Activated T-helper 1 cell treated with Interleukin-2 at 50 U/mL for 16 hours (primary cell): ENCODE data around the gene NOD2.

Experiments
- DNase-seq: peaks from one replicate; pipeline ENCODE4 v3.0.0-alpha.2; 2020; ENCODE audit warnings: low read depth

Gene NOD2

GRCh38 chr16:50717494-50717893 lies 24.1 kb downstream of the NOD2 start:
- no peak for DNase-seq

- DNase-seq = no peak
These were observed 24.8 kb downstream of the NOD2 start for GRCh38 chr16:50718061-50718760.

- no peak for DNase-seq
These were observed 25.5 kb downstream of the NOD2 start for GRCh38 chr16:50718761-50719400.

DNA sequence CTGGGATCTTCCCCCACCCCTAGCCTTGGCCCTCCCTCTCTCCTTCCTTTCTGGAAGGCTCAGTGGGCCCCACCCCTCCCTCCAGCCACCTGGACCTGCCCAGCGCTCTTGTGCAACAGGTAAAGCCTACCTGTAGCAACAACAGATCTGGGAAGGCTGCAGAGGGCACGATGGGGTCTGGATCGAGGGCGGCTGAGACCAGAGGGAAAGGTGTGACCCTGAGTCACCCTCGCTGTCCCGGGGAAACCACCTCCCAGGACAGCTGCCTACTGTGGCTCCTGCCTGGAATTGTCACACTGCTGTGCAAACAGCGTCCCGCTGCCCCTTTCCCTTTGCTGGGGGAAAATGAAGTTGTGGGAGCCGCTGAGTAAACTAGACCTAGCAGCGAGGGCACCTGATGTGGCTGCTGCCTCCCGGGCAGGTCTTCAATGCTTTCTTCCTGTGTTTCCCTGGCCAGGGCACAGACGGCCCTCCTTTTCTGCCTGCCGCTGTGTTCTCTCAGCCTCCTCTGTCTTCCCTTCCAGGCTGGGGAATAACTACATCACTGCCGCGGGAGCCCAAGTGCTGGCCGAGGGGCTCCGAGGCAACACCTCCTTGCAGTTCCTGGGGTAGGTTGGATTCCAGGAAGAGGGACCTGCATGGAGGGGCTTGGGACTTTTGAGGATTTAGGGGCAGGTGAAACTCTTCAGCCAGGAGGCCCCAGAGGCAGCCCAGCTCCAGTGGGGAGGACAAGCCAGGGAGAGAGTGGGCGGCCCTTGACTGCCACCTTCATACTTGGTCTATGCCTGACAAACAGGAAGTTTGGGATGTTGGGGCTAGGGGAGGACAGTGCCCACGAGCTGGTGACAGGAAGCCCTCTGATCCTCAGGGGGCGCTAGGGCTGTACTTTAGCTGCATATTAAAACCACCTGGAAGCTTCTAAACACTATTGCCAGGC lies 26.3 kb downstream of the NOD2 start:
- no peak for DNase-seq

- DNase-seq = no peak
These were observed 28.4 kb downstream of the NOD2 start for GRCh38 chr16:50721549-50722404.

GRCh38 chr16:50722405-50722737 lies 29.0 kb downstream of the NOD2 start:
- no peak for DNase-seq

GRCh38 chr16:50722960-50723359 lies 29.6 kb downstream of the NOD2 start:
- DNase-seq = no peak

GRCh38 chr16:50724306-50724705 lies 30.9 kb downstream of the NOD2 start:
- DNase-seq = no peak

GRCh38 chr16:50731130-50731988 lies 38.0 kb downstream of the NOD2 start:
- no peak for DNase-seq

GRCh38 chr16:50731989-50732832 lies 38.8 kb downstream of the NOD2 start:
- DNase-seq = no peak

DNA sequence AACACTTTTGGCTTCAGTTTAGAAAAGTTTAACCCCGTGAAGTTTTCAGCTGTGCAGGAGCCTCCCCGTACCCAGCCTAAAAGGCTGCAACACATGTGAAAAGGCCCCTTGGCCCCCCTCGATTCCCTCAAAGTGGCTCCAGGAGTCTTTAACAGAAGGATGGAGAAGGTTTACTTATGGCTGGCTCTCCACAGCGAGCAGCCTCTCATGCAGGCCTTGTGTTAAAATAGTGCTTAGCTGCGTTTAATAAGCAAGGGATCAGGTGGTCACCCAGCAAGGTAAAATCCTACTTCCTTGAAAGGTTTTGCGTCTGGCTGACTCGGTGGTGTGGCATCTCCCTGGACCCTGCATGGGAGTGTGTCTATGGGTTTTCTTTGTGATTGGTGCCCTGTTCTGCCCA lies 40.1 kb downstream of the NOD2 start:
- no peak for DNase-seq

GRCh38 chr16:50735629-50736122 lies 42.3 kb downstream of the NOD2 start:
- DNase-seq = no peak

GRCh38 chr16:50736448-50736847 lies 43.0 kb downstream of the NOD2 start:
- no peak for DNase-seq

DNA sequence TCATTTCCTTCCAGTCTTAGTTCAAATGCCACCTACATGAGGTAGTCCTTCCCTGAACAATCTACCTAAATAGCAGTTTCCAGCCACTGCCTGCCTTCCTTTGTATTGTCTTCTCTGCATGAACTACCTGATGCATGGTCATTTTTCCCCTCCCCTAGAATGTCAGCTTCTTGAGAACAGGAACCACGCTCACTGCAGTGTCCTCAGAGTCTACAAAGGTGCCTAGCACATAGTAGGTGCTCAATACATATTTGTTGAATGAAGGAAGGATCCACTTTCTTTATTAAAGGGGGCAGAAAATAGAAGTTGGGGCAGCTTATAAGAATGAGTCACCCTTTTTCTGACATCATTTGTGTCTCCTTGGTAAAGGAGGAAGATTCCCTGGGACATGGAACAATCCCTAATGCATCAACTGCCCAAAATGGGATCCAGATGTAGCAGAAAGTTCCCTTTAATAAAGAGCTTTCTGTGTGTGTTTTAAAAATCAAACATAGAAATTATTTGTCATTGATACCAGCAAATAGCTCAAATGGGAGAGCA lies 44.1 kb downstream of the NOD2 start:
- no peak for DNase-seq

DNA sequence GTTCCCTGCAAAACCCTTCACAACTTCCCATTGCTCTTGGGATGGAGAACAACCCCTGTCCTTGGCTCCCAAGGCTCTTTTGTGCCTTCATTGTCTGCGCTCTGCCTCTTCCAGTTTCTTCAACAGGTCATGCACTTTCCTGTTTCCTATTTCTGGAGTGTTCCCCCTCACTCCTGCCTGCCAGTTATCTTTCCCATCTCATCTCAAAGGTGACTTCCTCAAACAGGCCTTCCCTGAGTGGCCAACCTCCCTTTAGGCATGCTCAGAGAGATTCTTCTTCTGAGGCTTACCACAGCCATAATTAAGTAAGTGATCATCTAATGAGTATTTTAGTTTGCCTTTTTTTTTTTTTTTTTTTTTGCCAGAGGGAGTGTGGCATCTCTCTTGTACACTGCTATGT lies 45.6 kb downstream of the NOD2 start:
- no peak for DNase-seq

DNA sequence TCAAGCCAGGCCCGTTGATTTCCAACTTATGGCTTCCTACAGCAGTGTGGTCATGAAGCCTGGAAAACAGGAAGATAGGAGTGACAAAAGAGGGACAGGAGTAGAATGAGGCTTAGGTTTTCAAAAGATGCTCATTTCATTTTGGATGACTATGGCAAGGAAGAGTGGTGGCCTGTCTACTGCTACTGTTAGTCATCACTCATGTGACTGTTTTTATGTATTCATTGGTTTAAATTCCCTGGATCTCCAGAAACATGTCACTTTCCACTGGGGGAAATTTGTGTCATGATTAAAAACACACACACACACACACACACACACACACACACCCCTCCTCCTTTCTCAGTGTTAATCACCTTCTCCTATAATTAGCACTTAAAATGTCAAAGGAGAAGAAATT lies 47.3 kb downstream of the NOD2 start:
- DNase-seq = no peak

DNA sequence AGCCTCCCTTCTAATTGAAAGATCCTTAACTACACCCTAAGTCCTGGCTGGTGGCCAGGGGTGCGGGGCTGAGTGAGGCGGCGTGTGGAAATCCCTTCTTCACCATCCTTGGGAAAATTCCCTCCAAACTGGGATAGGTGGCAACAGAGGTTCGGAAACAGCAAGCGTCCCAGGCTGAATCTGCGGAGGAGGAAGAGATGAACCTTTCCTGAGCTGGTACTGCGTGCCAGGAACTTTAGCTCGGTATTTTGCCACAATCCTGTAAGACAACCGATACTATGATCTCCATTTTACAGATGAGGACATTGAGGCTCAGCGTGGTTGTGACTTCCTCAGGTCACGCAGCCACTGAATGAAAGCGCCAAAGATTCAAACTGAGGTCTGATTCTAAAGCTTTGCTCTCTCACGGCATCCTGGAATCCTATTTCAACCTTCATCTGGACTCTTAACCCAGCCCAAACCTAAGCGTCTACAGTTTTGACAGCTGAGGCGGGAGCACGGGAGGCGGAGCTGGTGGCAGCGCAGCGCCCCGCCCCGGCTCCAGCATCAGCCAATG lies 47.9 kb downstream of the NOD2 start:
- no peak for DNase-seq

- DNase-seq = peak; percentile 99
These were observed 48.6 kb downstream of the NOD2 start, which contains the start of gene CYLD for GRCh38 chr16:50741781-50742575. Gene CYLD (plus strand): TSS chr16:50742086. CDS start chr16:50749699, 7,613 bp downstream.
